ENCODE data around the gene SKP2.

SKP2 gene

DNA sequence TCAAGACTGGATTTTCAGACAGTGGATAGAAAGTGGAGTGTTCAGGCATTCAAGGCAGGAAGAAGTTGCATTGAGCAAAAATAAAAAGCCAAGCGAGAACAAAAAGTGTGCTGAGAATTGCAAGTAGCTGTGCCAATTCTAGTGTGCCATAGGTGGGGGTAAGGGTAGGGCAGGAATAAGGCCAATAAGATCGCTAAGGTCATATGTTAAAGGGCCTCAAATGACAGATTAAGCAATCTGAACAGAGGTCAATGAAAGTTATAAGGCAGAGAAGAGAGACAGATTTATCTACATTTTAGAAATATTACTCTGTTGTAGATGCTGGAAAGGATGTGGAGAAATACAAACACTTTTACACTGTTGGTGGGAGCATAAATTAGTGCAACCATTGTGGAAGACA, 53.4 kb downstream of the SKP2 start:
- DNase-seq: no peak

DNA sequence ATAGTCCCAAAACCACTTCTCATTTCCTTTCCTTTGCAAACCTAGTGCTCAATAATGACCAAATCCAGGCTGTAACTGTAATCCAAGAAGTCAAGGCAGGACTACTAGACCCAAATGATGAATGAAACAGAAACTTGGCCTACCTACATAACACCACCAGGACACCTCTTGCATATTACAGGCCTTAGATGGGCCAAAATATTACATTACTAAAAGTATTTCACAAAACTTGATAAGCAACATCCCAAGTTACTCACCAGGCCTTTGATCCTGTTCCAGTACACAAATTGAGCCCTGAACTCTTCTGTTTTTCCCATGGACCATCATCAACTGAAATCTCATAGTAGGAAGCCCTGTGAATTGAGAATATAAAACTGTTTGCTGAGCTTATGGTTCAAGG, 55.0 kb downstream of the SKP2 start:
- no peak for DNase-seq

DNA sequence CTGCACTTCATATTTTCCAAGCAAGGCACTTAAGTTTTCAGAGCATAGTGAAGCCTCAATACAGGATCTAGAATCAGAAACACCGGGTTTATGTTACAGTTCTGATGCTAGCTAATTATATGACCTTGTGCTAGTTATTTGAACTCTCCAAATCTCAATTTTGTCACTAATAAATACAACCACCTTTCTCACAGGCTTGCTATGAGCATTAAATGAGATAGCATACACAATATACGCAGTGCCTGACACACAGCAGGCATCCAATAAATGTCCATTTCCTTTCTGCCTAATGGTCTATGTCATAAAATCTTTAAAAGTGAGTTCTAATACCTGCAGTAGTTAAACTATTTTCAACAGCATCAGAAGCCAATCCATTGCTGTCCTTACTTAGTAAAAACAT, 56.9 kb downstream of the SKP2 start:
- DNase-seq: no peak

DNA sequence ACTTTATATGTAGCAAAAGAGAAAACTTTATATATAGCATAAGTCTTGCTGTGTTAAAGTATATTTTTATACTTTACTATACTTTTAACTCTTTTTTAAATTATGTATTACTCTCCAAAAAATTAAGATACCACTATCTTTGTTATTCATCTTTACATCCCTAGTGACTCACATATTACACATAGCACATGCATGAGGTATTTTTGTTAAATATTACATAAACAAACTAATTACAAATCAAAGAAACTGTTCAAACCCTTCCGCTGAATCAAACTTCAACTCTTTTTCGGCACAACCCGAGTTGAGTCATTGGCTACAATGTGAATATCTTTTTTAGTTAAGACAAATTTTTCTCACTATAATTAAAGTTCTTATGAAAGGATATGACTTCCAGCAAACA, 57.8 kb downstream of the SKP2 start:
- DNase-seq: no peak

DNA sequence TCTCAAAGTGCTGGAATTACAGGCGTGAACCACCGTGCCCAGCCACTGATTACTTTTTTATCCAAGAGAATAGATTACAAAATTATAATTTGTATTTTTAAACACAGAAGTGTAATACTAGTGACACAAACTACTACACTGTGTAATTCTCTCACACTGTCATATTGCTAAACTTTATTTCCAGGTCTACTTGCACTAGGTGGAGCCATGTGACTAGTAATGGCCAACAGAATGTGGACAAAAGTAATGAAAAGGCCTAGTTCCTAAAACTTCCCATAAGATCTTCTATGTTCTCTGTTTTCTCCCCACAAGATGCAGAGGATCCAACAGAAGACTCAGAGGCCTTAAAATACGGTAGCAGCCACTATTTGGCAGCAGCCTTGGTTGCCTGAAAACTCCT, 62.5 kb downstream of the SKP2 start:
- no peak for DNase-seq

DNA sequence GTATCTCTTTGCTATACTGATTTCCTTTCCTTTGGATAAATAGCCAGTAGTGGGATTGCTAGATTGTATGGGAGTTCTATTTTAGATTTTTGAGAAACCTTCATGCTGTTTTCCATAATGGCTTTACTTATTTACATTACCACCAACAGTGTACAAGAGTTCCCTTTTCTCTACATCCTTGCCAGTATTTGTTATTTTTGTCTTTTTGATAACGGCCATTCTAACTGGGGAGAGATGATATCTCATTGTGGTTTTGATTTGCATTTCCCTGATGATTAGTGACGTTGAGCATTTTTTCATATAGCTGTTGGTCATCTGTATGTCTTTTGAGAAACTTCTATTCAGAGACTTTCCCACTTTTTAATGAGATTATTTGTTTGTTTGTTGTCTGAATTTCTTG, 64.0 kb downstream of the SKP2 start:
- DNase-seq: no peak

DNA sequence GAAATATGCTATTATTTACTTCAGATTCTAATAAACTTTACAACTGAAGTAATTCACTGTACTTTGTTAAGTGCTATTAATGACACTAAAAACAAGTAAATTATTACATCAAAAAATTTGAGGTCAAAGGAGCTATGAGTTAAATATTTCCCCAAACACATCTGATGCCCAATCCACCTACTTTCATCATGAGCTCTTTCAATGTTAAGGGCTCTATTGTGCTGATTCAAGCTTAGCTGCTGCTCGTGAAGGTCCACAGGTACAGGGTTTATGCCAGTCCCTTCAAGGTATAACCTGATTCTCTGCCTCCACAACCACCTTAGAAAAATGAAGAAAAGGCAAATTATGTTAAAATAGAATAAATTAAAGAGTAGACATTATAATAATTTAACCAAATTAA, 65.7 kb downstream of the SKP2 start:
- DNase-seq: no peak

DNA sequence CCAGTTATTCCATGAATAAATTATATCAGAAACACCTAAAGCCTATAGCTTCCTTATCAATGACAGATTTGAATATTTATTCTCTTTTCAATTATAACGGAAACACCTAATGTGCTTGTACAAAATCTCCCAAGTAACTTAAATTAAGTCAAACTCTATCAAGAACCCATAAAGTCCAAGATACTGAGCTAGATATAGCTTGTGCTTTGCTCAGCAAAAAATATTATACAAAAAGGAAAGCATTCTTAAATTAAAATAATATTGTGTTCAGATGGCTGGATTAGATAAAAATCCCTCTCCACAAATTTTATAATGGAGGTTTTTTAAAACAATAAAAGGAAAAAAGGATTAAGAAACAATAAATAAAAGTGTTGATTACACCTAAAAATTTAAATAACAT, 66.1 kb downstream of the SKP2 start:
- DNase-seq: no peak

DNA sequence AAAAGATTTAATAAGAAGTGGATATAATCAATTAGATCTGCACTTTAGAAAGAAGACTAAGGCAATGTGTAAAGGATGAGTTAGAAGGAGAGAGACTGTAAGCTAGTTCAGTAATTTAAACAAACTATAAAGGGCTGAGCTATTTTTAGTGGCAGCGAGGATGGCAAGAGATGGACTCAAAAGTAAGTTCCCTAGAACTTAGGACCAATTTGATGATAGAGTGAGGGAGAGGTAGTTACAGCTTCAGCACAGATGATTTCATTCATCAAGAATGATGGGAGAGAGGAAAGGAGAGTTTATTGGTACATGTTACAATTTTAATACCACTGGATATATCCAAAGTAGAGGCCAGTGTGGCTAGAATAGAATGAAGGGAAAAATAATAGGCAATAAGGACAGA, 70.7 kb downstream of the SKP2 start:
- DNase-seq: no peak

DNA sequence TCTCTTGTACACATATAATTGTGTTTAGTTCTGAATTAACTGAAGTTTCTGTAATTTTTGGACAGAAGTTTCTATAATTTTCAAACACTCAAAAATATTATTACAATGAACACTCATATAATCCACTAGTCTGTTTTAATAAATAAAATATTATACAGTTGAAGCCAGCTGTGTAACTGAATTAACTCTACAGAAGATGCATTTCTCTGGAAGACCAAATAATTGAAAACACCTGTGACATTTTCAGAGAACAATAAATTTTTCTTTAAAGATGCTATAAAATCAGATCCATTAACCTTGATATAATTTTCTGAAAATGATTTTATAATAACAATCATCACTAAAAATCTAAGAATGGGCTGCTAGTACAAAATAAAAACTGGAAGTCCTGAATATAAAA, 75.1 kb downstream of the SKP2 start:
- DNase-seq: no peak

DNA sequence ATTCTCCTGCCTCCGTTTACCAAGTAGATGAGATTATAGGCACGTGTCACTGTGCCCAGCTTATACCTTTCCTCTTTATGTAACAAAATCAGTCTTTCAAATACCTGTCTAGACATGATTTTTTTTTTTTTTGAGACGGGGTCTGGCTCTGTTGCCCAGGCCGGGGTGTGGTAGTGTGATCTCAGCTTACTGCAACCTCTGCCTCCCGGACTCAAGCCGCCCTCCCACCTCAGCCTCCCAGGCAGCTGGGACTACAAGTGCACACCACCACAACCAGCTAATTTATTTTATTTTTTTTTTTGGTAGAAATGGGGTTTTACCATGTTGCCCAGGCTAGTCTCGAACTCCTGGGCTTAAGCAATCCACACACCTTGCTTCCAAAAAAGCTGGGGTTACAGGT, 76.6 kb downstream of the SKP2 start:
- DNase-seq: no peak

DNA sequence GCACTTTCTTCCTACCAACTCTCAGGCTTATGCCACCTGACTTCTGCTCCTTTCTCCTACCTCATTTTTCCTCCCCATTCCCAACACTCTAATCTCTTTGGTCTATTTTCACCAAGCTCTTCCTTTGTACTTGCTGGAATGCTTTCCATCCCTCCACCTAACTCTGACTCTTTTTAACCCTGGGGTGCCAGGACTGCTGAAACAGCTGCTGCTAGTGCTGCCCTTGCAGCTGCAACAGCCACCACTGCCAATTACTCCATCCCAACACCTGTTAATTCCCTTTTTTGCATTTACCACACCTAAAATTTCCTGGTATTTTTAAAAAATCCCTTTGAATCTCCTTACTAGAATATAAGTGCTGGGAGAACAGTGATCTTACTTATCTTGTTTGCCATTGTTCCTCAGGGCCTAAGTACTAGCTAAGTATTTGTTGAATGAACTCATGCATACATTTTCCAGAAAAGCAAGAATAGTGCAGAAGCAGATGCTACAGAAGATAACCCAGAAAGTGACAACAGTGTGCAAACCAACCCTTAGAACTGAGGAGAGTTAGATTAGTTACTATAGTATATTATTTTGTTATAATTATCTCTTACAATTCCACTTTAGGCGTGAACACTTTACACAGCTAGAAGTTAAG, 78.4 kb downstream of the SKP2 start:
- DNase-seq: no peak

DNA sequence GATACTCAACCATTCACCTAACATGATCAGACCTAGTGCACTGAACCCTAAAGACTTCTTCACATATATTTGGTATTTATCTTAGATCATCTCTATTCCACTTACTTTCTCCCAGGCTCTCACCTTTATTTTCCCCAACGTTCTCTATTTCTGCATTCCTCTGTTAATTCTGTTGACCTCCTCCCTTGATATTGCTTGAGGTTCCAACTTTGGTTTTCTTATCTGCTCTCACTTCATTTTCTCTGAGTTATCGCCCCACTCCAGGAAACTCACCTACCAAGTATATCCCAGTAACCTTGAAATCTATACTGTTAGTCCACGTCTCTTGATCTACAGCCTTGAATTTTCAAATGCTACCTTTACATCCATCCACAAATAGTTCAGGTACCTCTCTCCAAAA, 80.6 kb downstream of the SKP2 start:
- DNase-seq: no peak

Data from activated CD4-positive, alpha-beta T cell treated with anti-CD3 and anti-CD28 coated beads for 48 hours (primary cell).